H1 (cell line): Measurements from ENCODE around the gene ANAPC1. TPM values are rescaled to one million over a fixed set of nuclear protein-coding genes. Genes with fewer than 3 reads are reported as not detected.

ENCODE experiments used
- CTCF ChIA-PET: fragments of 300-600 bp; sonication (Branson Sonifier 250); formaldehyde crosslinking; loops from one replicate; lab custom pipeline; 2021; ENCODE audit not compliant: partially characterized antibody; lab: Charles Lee
- POLR2A ChIA-PET: fragments of 300-600 bp; sonication (Branson Sonifier 250); formaldehyde crosslinking; loops from one replicate; lab custom pipeline; 2021; ENCODE audit warnings: inconsistent platforms; ENCODE audit not compliant: partially characterized antibody; lab: Charles Lee
- DNase-seq, 2 experiments: peaks; one replicate each; pipeline versions ENCODE4 v3.0.0 to v3.0.0-alpha.2; 2010 to 2022; ENCODE audit warnings: low spot score in 2 of 2, low read depth in 1 of 2, mixed read lengths in 1 of 2
- FAIRE-seq: peaks from 2 replicates; lab custom pipeline; 2011; peaks lifted over from hg19 to GRCh38; lab: Jason Lieb, UNC
- H2AFZ ChIP-seq: 2 replicates; pipeline ENCODE4 v1.8.1; 2012; ENCODE audit warnings: low read length, inconsistent platforms
- H2AK5ac ChIP-seq: 2 replicates; pipeline ENCODE4 v1.6.1; 2013; ENCODE audit warnings: low read depth, low read length
- H2BK120ac ChIP-seq: replicated peaks from 2 replicates; pipeline ENCODE3; 2013; ENCODE audit warnings: low read depth, low read length, inconsistent platforms
- H2BK12ac ChIP-seq: 2 replicates; pipeline ENCODE4 v1.6.1; 2013; ENCODE audit warnings: low read depth, low read length
- H2BK15ac ChIP-seq: 2 replicates; pipeline ENCODE4 v1.6.1; 2013; ENCODE audit warnings: low read length
- H2BK20ac ChIP-seq: 2 replicates; pipeline ENCODE4 v1.6.1; 2013; ENCODE audit warnings: low read length
- H2BK5ac ChIP-seq: 2 replicates; pipeline ENCODE4 v1.6.1; 2013; ENCODE audit warnings: low read depth, low read length
- H3K14ac ChIP-seq: 2 replicates; pipeline ENCODE4 v1.6.1; 2013; ENCODE audit warnings: inconsistent platforms; ENCODE audit not compliant: insufficient read length
- H3K18ac ChIP-seq: 2 replicates; pipeline ENCODE4 v1.6.1; 2013; ENCODE audit warnings: low read length; ENCODE audit errors: extremely low read depth
- H3K23ac ChIP-seq: 2 replicates; pipeline ENCODE4 v1.6.1; 2013; ENCODE audit warnings: inconsistent platforms; ENCODE audit not compliant: insufficient read length
- H3K23me2 ChIP-seq: 2 replicates; pipeline ENCODE4 v1.6.1; 2013; ENCODE audit warnings: low read depth, low read length
- H3K27ac ChIP-seq: 2 replicates; pipeline ENCODE4 v1.6.1; 2011; ENCODE audit warnings: low read depth, low read length, inconsistent platforms
- H3K27me3 ChIP-seq, 4 experiments: replicated peaks in 1 of 4; 1 replicate in 1 of 4; 2 replicates in 3 of 4; pipeline versions ENCODE4 v1.6.1 to v1.8.1; 2011 to 2013; ENCODE audit warnings: low read length in 3 of 4, mild to moderate bottlenecking in 3 of 4, inconsistent platforms in 2 of 4, mixed read lengths in 2 of 4, moderate library complexity in 1 of 4; ENCODE audit not compliant: control insufficient read depth in 3 of 4, insufficient read depth in 3 of 4; ENCODE audit errors: extremely low read depth in 1 of 4
- H3K36me3 ChIP-seq, 4 experiments: 2 replicates each; pipeline versions ENCODE4 v1.6.1 to v1.8.1; 2011 to 2013; ENCODE audit warnings: mild to moderate bottlenecking in 4 of 4, low read length in 3 of 4, moderate library complexity in 2 of 4, control low read depth in 1 of 4, inconsistent platforms in 1 of 4; ENCODE audit not compliant: insufficient read depth in 4 of 4, control insufficient read depth in 2 of 4
- H3K4ac ChIP-seq: replicated peaks from 2 replicates; pipeline ENCODE3; 2013; ENCODE audit warnings: low read length, low read depth, mixed read lengths, inconsistent platforms; ENCODE audit not compliant: insufficient read length
- H3K4me1 ChIP-seq, 4 experiments: replicated peaks in 1 of 4; 1 replicate in 1 of 4; 2 replicates in 3 of 4; pipeline versions ENCODE4 v1.6.1 to v1.8.1; 2011 to 2013; ENCODE audit warnings: low read length in 3 of 4, inconsistent platforms in 2 of 4, mixed read lengths in 1 of 4; ENCODE audit not compliant: insufficient read depth in 4 of 4, control insufficient read depth in 3 of 4
- H3K4me2 ChIP-seq, 2 experiments: 2 replicates each; pipeline versions ENCODE4 v1.6.1 to v1.8.1; 2011 to 2013; ENCODE audit warnings: low read depth in 2 of 2, low read length in 2 of 2, control low read depth in 1 of 2, inconsistent platforms in 1 of 2, mild to moderate bottlenecking in 1 of 2; ENCODE audit not compliant: insufficient read depth in 1 of 2
- H3K4me3 ChIP-seq, 4 experiments: fragments of 200-600, 300-600 bp in 1 of 4; sonication (generic), shearing (Covaris generic), sonication (Bioruptor Twin) in 1 of 4; 2 replicates each; pipeline versions ENCODE4 v1.5.1 to v1.8.1; 2011 to 2016; ENCODE audit warnings: low read length in 4 of 4, low read depth in 3 of 4, control low read depth in 2 of 4, inconsistent platforms in 2 of 4, mild to moderate bottlenecking in 2 of 4, mixed read lengths in 1 of 4, moderate library complexity in 1 of 4; ENCODE audit not compliant: insufficient read depth in 2 of 4; ENCODE audit errors: extremely low read depth in 1 of 4
- H3K56ac ChIP-seq: replicated peaks from 2 replicates; pipeline ENCODE3; 2013; ENCODE audit warnings: low read depth, mild to moderate bottlenecking, mixed read lengths, low read length, inconsistent platforms; ENCODE audit not compliant: insufficient read length
- H3K79me1 ChIP-seq: 2 replicates; pipeline ENCODE4 v1.6.1; 2013; ENCODE audit warnings: low read depth, low read length, control low read depth
- H3K79me2 ChIP-seq, 2 experiments: 2 replicates each; pipeline versions ENCODE4 v1.6.1 to v1.8.1; 2012 to 2013; ENCODE audit warnings: low read length in 2 of 2, mild to moderate bottlenecking in 2 of 2, inconsistent platforms in 1 of 2; ENCODE audit not compliant: insufficient read depth in 2 of 2, control insufficient read depth in 1 of 2
- H3K9ac ChIP-seq, 4 experiments: replicated peaks in 1 of 4; 1 replicate in 1 of 4; 2 replicates in 3 of 4; pipeline versions ENCODE4 v1.6.1 to v1.8.1; 2011 to 2013; ENCODE audit warnings: low read depth in 3 of 4, low read length in 3 of 4, control low read depth in 2 of 4, mild to moderate bottlenecking in 2 of 4, moderate library complexity in 2 of 4, inconsistent platforms in 1 of 4; ENCODE audit errors: extremely low read depth in 1 of 4
- H3K9me3 ChIP-seq, 2 experiments: 2 replicates each; pipeline versions ENCODE4 v1.6.1 to v1.8.1; 2012 to 2013; ENCODE audit warnings: mild to moderate bottlenecking in 2 of 2, moderate library complexity in 2 of 2, control low read depth in 1 of 2, inconsistent platforms in 1 of 2, low read depth in 1 of 2, low read length in 1 of 2, mixed read lengths in 1 of 2; ENCODE audit not compliant: insufficient read depth in 2 of 2
- H4K20me1 ChIP-seq, 2 experiments: replicated peaks in 1 of 2; 2 replicates each; pipeline versions ENCODE3 to v1.8.1; 2011 to 2013; ENCODE audit warnings: inconsistent platforms in 2 of 2, low read length in 2 of 2, mild to moderate bottlenecking in 1 of 2; ENCODE audit not compliant: insufficient read depth in 2 of 2, control insufficient read depth in 1 of 2
- H4K5ac ChIP-seq: 2 replicates; pipeline ENCODE4 v1.6.1; 2013; ENCODE audit warnings: low read length, low read depth, mixed read lengths, inconsistent platforms; ENCODE audit not compliant: insufficient read length
- H4K8ac ChIP-seq: 2 replicates; pipeline ENCODE4 v1.8.0; 2013; ENCODE audit warnings: mild to moderate bottlenecking, moderate library complexity, low read length, inconsistent platforms; ENCODE audit not compliant: insufficient read depth; ENCODE audit errors: extremely low read depth
- H4K91ac ChIP-seq: replicated peaks from 2 replicates; pipeline ENCODE3; 2013; ENCODE audit warnings: low read length, mixed read lengths, inconsistent platforms; ENCODE audit not compliant: insufficient read length
- ASH2L ChIP-seq: fragments of 200-600, 300-600 bp; sonication (generic); IDR thresholded peaks from one replicate; pipeline ENCODE4 v1.7.1; 2017; ENCODE audit warnings: low read length
- CHD2 ChIP-seq: IDR thresholded peaks from 2 replicates; pipeline ENCODE4 v1.6.1; 2012; ENCODE audit warnings: low read length, improper control_type of control experiment
- GTF2F1 ChIP-seq: IDR thresholded peaks from 2 replicates; pipeline ENCODE4 v1.6.1; 2012; ENCODE audit warnings: low read depth, low read length, improper control_type of control experiment, borderline replicate concordance
- NANOG ChIP-seq: IDR thresholded peaks from 2 replicates; pipeline ENCODE4 v1.6.1; 2011; ENCODE audit warnings: low read length, low read depth, mild to moderate bottlenecking, inconsistent platforms; ENCODE audit not compliant: insufficient read depth, poor library complexity, severe bottlenecking
- POLR2AphosphoS5 ChIP-seq: IDR thresholded peaks from 2 replicates; pipeline ENCODE4 v1.6.1; 2011; ENCODE audit warnings: low read depth, low read length
- RAD21 ChIP-seq, 2 experiments: IDR thresholded peaks in 1 of 2; conservative IDR thresholded peaks in 1 of 2; 2 replicates each; pipeline ENCODE4 v1.6.1; 2011; ENCODE audit warnings: low read depth in 2 of 2, low read length in 2 of 2, improper control_type of control experiment in 1 of 2, inconsistent platforms in 1 of 2, mild to moderate bottlenecking in 1 of 2, moderate library complexity in 1 of 2
- SAP30 ChIP-seq: fragments of 300-600 bp; sonication (generic); IDR thresholded peaks from 2 replicates; pipeline ENCODE4 v1.7.1; 2012; ENCODE audit warnings: low read length, moderate library complexity, mild to moderate bottlenecking, inconsistent platforms; ENCODE audit not compliant: insufficient read depth, insufficient replicate concordance
- WGBS, 2 experiments: shearing (Covaris generic) in 1 of 2; methylation state at CpG; one replicate each; pipeline versions ENCODE4 v1.1.6 to v1.1.7; 2013 to 2015; ENCODE audit warnings: low lambda C conversion rate in 2 of 2, mixed read lengths in 2 of 2, inconsistent platforms in 1 of 2, low coverage in 1 of 2, missing lambda C conversion rate in 1 of 2; ENCODE audit not compliant: insufficient replicate concordance in 2 of 2, insufficient coverage in 1 of 2, insufficient read length in 1 of 2; ENCODE audit errors: extremely low coverage in 1 of 2, missing lambda C conversion rate in 1 of 2; 5-methylcytosine and 5-hydroxymethylcytosine counted together
- polyA plus RNA-seq, 7 experiments: library from polyadenylated mRNA; depleted of rRNA in 3 of 7; stranded (reverse) in 5 of 7; unstranded in 2 of 7; fragments of >200 nt in 5 of 7; fragments of 200-250 nt in 2 of 7; gene quantifications; 1 replicate in 5 of 7; 2 replicates in 1 of 7; 4 replicates in 1 of 7; pipeline versions ENCODE4 v1.2.1 to v1.2.3, GENCODE V29; 2011 to 2013; ENCODE audit warnings: missing spikeins in 2 of 7, mixed read lengths in 2 of 7
- total RNA-seq: library from RNA; stranded (reverse); fragmentation: NEBNext Ultra II Directional; extraction: Animal tissue kit (Norgen Biotek cat#: 25700); gene quantifications from 2 replicates; pipeline ENCODE4 v1.2.1, GENCODE V29; 2021

ANAPC1 gene
- total and polyA plus RNA-seq, 2 of the 8 experiments (the other 6 are each of a cell fraction or from before 2014, with no cell fraction given), result 46.6 to 107 TPM

DNA sequence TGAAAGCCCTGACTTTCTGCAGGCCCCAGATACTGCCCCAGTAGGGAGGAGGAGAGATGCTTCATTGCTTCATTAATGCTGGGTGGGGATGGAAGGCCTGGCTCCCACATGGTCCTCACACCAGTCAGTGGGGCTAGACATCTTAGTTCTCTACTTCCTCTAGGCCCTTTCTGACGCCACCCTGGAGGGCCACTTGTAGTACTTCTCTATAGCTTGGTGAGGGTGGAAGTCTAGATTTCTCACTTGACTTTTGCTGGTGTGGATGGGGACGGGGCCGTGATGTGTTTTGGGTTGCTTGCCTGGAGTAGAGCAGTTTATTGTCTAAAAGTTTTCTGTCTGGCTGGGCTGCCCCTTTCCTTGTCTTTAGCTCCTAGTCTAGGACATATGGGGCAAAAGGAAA is 33.1 kb upstream of the ANAPC1 start:
- Histone ChIP-seq H4K20me1 (no peaks in the 10 kb centered on the region), H3K4ac (no peak overlapping the region), H4K91ac (no peak overlapping the region), H2BK5ac (no peak overlapping the region), H3K23me2 (no peaks in the 10 kb centered on the region), H2BK12ac (no peak overlapping the region), H3K79me1 (no peaks in the 10 kb centered on the region), H3K36me3 (no peaks in the 10 kb centered on the region), H3K14ac (no peak overlapping the region), H3K27ac (no peak overlapping the region), H3K56ac (no peak overlapping the region), H3K23ac (no peak overlapping the region), H2BK120ac (no peak overlapping the region), H3K4me1 (no peaks in the 10 kb centered on the region), H2AFZ (no peak overlapping the region), H2BK20ac (no peak overlapping the region), H3K4me3 (no peak overlapping the region), H3K18ac (no peak overlapping the region), H3K9me3 (no peaks in the 10 kb centered on the region), H2BK15ac (no peak overlapping the region), H3K79me2 (no peaks in the 10 kb centered on the region), H3K9ac (no peak overlapping the region), H4K8ac (no peak overlapping the region), H3K27me3 (no peaks in the 10 kb centered on the region), H4K5ac (no peak overlapping the region), H3K4me2 (no peak overlapping the region), H2AK5ac (no peak overlapping the region)
- ChIA-PET POLR2A (no interaction called here), CTCF (interaction anchor here (0.7 to 1.3 kb wide), 4 partner anchors 10 to 1014 kb away, joined by 3 to 5 read pairs (median 3); no protein-coding TSS in a partner anchor)
- TF ChIP-seq RAD21 (IDR thresholded peaks at IDR 0.05 in 1 of 2, conservative IDR thresholded peaks at IDR 0.05 in 1 of 2; ENCODE audit: low read depth in 2 of 2, low read length in 2 of 2), result no peak
- no peak for TF ChIP-seq CHD2
- TF ChIP-seq ASH2L, result no peak
- TF ChIP-seq SAP30, result no peak
- TF ChIP-seq GTF2F1, result no peak
- no peak for TF ChIP-seq POLR2AphosphoS5
- TF ChIP-seq NANOG, result no peak
- DNase-seq (no peak), FAIRE-seq (no peak)
- WGBS, 2 experiments, result 79% methylated on average over 3 of the region's 3 CpGs; no CpG with 5 or more reads in 1 of the 2 experiments
